GM19025 (cell line): ENCODE data around the gene BDKRB1.

Experiments
- ATAC-seq: cut with Tn5 transposase; IDR thresholded peaks from one replicate; pipeline ENCODE4 v1.9.1; 2021; ENCODE audit warnings: mild to moderate bottlenecking, low read depth, moderate library complexity; ENCODE audit not compliant: unreplicated experiment

BDKRB1 gene

GRCh38 chr14:96255501-96256366 is at the start of gene BDKRB1:
Gene BDKRB1 (plus strand): TSS chr14:96256210. CDS start chr14:96263683, 7,473 bp downstream.
- no peak for ATAC-seq

GRCh38 chr14:96206461-96206860 is 49.5 kb upstream of the BDKRB1 start:
- no peak for ATAC-seq

GRCh38 chr14:96207686-96208085 is 48.3 kb upstream of the BDKRB1 start:
- no peak for ATAC-seq

GRCh38 chr14:96208739-96209138 is 47.3 kb upstream of the BDKRB1 start:
- no peak for ATAC-seq

- no peak for ATAC-seq
These were observed 43.9 kb upstream of the BDKRB1 start for GRCh38 chr14:96212140-96212539.

- no peak for ATAC-seq
These were observed 43.1 kb upstream of the BDKRB1 start for GRCh38 chr14:96212896-96213295.

GRCh38 chr14:96213871-96214465 is 42.0 kb upstream of the BDKRB1 start:
- ATAC-seq = no peak

GRCh38 chr14:96214793-96215192 is 41.2 kb upstream of the BDKRB1 start:
- no peak for ATAC-seq

- ATAC-seq = no peak
These were observed 40.4 kb upstream of the BDKRB1 start for GRCh38 chr14:96215452-96216244.

GRCh38 chr14:96216627-96217026 is 39.4 kb upstream of the BDKRB1 start:
- no peak for ATAC-seq

GRCh38 chr14:96217376-96217913 is 38.6 kb upstream of the BDKRB1 start:
- no peak for ATAC-seq

GRCh38 chr14:96221109-96221650 is 34.8 kb upstream of the BDKRB1 start:
- no peak for ATAC-seq

- no peak for ATAC-seq
These were observed 34.2 kb upstream of the BDKRB1 start for GRCh38 chr14:96221841-96222240.

- ATAC-seq = no peak
These were observed 31.4 kb upstream of the BDKRB1 start for GRCh38 chr14:96224480-96225096.

- ATAC-seq = no peak
These were observed 30.8 kb upstream of the BDKRB1 start for GRCh38 chr14:96225213-96225612.

GRCh38 chr14:96225745-96226151 is 30.3 kb upstream of the BDKRB1 start:
- ATAC-seq = no peak

GRCh38 chr14:96227428-96227827 is 28.6 kb upstream of the BDKRB1 start:
- no peak for ATAC-seq

- ATAC-seq = no peak
These were observed 26.7 kb upstream of the BDKRB1 start for GRCh38 chr14:96229315-96229714.

GRCh38 chr14:96231056-96231455 is 25.0 kb upstream of the BDKRB1 start:
- no peak for ATAC-seq

- ATAC-seq = no peak
These were observed 24.4 kb upstream of the BDKRB1 start for GRCh38 chr14:96231526-96232130.
